Activated naive CD4-positive, alpha-beta T cell treated with anti-CD3 and anti-CD28 coated beads, Interleukin-2, amount 50 U/mL, for 24 hours (primary cell): ENCODE measurements around the gene FAM110D.

Experiments used
- H3K27ac Mint-ChIP-seq: one replicate; pipeline ENCODE4 v1.8.0; 2021; ENCODE audit warnings: mild to moderate bottlenecking, mixed read lengths
- H3K27me3 Mint-ChIP-seq: one replicate; pipeline ENCODE4 v1.8.0; 2021; ENCODE audit warnings: mixed read lengths
- H3K36me3 Mint-ChIP-seq: one replicate; pipeline ENCODE4 v1.8.0; 2021; ENCODE audit warnings: mixed read lengths
- H3K4me1 Mint-ChIP-seq: one replicate; pipeline ENCODE4 v1.8.0; 2021; ENCODE audit warnings: mixed read lengths
- H3K4me3 Mint-ChIP-seq: one replicate; pipeline ENCODE4 v1.8.0; 2021; ENCODE audit warnings: mild to moderate bottlenecking, mixed read lengths
- H3K9me3 Mint-ChIP-seq: one replicate; pipeline ENCODE4 v1.8.0; 2021; ENCODE audit warnings: mixed read lengths

Gene FAM110D

DNA sequence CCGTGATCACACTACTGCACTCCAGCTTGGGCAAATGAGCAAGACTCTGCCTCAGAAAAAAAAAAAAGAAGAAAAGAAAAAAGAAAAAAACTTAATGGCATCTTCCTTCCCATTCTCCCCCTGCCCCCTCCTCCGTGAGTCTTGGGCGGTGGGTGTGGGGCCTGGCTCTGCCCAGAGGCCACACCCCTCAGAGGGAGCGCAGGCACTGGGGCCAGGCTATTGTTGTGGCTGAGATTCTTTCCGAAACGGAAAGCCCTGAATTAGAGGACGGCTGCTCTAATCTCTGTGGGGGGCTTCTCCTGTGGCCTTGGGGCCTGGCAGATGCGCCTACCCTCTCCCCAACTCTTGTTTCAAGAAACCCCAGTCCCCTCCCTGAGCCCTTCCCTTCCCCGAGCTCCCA lies 4.1 kb upstream of the FAM110D start:
- H3K27ac Mint-ChIP-seq = no peak overlapping the region
- no peaks in the 10 kb centered on the region for H3K36me3 Mint-ChIP-seq
- no peaks in the 10 kb centered on the region for H3K9me3 Mint-ChIP-seq
- H3K4me3 Mint-ChIP-seq = no peak overlapping the region
- peaks cover 6% of the 10 kb centered on the region for H3K27me3 Mint-ChIP-seq
- H3K4me1 Mint-ChIP-seq = peaks cover 4% of the 10 kb centered on the region

DNA sequence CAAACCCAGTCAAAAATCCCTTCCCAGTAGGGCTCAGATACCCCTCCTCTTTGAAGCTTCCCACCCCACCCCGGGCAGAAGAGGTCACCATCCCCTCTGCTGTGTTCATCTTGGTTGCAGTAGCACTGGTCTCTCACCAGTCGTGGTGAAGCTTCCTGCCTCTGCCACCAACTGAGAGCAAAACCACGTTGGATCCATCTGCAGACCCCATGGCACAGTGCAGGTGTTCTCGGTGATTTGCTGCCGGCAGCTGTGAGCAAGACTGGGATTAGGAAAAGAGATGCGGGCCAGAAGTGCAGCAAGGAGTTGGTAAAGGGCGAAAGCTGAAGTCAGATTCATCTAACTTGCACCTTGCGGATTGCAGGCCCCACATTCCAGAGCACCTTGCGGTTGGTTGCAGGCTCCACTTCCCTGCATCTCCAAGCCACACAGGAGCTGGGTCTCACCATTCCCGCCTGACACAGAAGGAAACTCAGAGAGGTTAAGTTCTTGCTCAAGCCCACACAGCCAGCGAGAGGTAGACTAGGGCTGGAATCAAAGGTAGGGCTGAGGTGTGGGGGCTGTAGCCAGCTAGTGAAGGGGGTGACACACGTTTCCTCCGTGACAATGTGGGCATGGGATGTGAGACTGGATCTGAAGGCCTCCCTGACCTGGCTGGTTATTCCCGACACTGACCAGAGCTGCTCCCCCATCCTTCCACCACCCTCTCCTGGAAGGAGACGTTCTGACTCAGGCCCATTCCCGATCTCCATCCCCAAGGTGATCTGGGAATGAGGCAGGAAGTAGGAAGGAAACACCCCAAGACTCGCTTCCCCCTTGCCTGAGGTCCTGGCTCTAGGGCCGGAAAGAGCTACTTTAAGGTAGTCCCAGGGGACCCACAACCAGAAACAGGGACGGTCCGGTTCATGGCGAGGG lies 3.3 kb upstream of the FAM110D start:
- Mint-ChIP-seq H3K4me3 (no peak overlapping the region), H3K27me3 (peaks cover 6% of the 10 kb centered on the region), H3K36me3 (no peaks in the 10 kb centered on the region)

DNA sequence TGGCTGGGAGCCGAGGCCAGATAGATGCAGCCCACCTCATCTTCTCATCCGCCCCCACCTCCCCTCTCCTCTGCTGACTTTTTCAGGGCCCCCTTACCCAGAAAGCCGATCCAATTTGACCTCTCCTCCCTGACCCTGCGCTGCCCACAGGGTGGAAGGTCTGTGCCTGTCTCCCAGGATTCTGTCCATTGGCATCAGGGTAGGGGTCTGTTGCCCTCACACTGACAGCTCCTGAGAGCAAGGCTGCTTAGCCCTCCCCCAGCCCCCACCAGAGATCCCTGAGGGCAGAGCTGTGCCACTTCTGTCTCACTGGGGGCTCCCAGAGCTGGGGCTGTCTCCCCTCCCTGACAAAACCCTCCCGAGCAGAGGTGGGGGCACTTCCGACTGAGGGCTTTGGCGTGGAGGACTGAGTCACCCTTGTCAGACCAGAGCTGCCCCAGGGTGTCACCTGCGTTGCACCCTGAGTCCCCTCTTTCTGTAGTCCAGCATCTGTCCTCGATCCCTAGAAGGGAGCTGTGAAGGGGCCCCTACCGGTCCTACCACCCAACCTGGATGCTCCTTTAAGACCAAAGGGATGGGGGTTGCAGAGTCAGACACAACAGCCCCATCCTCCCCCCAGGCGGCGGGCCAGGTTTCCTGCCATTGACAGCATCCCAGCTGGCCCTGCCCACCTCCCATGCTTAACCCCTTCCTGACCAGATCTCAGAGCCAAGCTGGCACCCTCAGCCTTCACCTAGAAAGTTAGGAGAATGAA lies 2.4 kb upstream of the FAM110D start:
- Mint-ChIP-seq H3K4me1 (peaks cover 4% of the 10 kb centered on the region), H3K9me3 (no peaks in the 10 kb centered on the region), H3K4me3 (peak overlapping the region; percentile 30), H3K36me3 (no peaks in the 10 kb centered on the region), H3K27ac (no peak overlapping the region), H3K27me3 (peaks cover 6% of the 10 kb centered on the region)

More for the DNA sequence above, 3.3 kb upstream of the FAM110D start:
- H3K27ac Mint-ChIP-seq = no peak overlapping the region
- no peaks in the 10 kb centered on the region for H3K9me3 Mint-ChIP-seq
- peaks cover 4% of the 10 kb centered on the region for H3K4me1 Mint-ChIP-seq

DNA sequence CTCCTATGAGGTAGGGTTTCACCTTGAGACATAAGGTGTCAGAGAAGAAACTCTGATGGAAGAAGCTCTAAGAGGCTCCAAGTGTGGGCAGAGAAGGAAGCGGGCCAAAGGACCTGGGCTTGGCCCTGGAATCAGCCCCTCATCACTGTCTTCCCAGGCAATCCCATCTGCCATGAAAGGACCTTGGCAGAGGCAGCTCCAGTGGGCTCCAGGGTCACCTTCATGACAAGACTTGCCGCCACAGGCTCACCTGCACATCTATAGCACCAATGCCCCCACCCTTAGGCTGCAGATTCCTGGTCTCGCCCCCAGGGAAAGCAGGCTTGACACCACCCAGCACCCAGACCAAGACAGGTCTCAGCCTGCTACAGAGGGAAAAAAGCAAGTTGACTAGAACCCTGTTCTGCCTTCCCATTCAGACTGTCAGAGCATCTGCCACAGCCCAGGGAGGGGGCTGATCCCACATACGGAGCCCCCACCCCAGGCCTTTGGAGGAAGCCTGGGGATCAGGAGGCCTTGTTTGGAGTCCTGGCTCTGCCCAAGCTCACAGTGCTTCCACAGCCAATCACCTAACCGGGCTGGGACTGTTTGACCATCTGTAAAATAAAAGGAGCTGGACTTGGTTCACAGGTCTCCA lies 490 bp upstream of the FAM110D start:
- H3K27ac Mint-ChIP-seq = no peak overlapping the region
- H3K9me3 Mint-ChIP-seq = no peaks in the 10 kb centered on the region
- H3K4me3 Mint-ChIP-seq = no peak overlapping the region
- H3K27me3 Mint-ChIP-seq = peaks cover 11% of the 10 kb centered on the region
- H3K36me3 Mint-ChIP-seq = no peaks in the 10 kb centered on the region
- peaks cover 8% of the 10 kb centered on the region for H3K4me1 Mint-ChIP-seq

DNA sequence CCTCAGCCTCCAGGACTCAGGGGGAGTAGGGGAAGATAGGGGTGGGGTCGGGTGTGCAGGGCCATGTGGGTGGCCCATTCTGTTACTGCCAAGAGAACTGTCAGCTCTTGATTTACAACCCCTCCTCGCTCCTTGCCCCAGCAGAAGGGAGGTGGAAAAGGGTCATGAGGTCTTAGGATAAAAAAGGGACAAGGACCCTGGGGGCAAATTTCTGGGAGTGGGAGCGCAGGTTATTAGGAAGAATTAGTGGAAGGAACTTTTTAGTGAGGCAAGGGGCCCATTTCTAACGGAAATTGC lies 812 bp downstream of the FAM110D start:
- H3K9me3 Mint-ChIP-seq = no peaks in the 10 kb centered on the region
- no peak overlapping the region for H3K27ac Mint-ChIP-seq
- H3K4me1 Mint-ChIP-seq = peaks cover 8% of the 10 kb centered on the region
- H3K36me3 Mint-ChIP-seq = no peaks in the 10 kb centered on the region
- H3K4me3 Mint-ChIP-seq = no peak overlapping the region
- H3K27me3 Mint-ChIP-seq = peaks cover 12% of the 10 kb centered on the region

DNA sequence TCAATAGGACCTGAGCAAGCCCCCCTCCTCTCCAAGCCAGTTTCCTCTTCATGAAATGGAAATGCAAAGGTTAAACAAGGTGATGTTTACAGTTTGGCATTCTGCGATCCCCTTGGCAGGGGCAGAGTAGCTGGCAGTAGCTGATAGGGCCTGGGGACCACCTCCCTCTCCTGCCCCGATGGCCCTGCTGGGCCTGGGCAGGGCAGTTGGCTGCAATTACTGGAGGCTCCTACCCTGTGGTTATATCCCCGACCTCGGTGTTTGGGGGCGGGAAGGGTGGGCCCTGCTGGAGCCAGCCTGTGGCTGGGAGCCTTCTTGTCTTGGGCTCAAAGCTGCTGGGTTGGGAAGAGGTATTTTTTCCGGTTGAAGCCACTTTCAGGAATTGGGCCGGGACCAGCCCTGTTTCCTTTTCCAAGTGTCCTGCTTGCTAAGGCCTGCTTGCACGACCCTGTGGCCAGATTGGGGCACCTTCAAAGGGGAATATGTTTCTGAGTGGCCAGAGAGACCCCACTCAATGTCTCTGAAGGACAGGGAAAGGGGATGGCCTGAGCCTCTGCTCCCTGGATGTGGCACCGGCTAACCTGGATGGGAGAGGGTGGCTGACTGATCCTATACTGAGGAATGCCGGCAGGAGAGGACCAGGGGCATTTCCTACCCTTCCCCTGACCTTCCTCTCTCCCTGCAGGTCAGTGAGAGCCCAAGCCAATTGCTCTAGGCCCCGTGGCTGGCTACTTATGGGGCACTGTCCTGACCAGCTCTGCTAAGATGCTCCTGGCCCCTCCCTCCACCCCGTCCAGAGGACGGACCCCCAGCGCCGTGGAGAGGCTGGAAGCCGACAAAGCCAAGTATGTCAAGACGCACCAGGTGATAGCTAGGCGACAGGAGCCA lies 1.9 kb downstream of the FAM110D start:
- Mint-ChIP-seq H3K9me3 (no peaks in the 10 kb centered on the region), H3K4me1 (peaks cover 8% of the 10 kb centered on the region), H3K27ac (no peak overlapping the region), H3K4me3 (peak overlapping the region; percentile 36), H3K27me3 (peaks cover 12% of the 10 kb centered on the region), H3K36me3 (no peaks in the 10 kb centered on the region)

DNA sequence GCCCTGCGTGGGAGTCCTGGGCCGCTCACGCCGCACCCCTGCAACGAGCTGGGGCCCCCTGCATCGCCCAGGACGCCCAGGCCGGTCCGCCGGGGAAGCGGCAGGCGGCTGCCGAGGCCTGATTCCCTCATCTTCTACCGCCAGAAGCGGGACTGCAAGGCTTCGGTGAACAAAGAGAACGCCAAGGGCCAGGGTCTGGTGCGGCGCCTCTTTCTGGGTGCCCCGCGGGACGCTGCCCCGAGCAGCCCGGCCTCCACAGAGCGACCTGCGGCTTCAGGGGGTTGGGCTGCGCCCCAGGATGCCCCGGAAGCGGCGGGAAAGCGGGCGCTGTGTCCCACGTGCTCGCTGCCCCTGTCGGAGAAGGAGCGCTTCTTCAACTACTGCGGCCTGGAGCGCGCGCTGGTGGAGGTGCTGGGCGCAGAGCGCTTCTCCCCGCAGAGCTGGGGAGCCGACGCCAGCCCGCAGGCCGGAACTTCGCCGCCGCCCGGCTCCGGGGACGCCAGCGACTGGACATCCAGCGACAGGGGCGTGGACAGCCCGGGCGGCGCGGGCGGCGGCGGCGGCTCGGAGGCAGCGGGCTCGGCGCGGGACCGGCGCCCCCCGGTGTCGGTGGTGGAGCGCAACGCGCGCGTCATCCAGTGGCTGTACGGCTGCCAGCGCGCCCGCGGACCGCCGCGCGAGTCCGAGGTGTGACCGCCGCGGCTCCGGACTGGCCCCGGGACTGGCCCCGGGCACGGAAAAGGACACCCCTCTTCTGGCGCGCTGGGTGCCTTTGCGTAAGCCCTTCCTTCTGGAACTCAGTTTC lies 2.7 kb downstream of the FAM110D start:
- peaks cover 12% of the 10 kb centered on the region for H3K27me3 Mint-ChIP-seq
- no peaks in the 10 kb centered on the region for H3K9me3 Mint-ChIP-seq
- H3K36me3 Mint-ChIP-seq = no peaks in the 10 kb centered on the region
- H3K4me3 Mint-ChIP-seq = peak overlapping the region; percentile 68
- peaks cover 7% of the 10 kb centered on the region for H3K4me1 Mint-ChIP-seq
- H3K27ac Mint-ChIP-seq = no peak overlapping the region

DNA sequence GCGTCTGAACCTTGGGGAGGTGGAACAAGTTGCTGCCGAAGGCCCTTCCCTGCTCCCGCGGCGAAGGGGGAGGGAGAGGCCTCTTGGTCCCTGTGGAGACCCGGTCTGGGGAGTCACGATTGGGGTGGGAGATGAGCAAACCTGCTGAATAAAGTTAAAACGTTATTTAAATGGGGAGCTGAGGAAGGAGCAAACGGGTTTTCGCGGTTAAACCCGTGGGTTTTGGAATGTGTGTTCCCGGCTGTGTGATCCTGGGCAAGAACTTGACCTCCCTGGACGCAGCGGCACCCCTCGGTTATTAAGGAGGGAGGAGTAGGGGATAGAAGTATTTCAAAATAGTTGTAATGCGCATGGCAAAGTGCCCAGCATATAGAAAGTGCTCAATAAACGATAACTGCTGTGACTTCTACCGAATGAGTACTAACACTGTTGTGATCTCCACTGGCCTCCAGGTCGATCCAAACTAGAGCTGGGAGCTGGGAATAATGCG lies 3.4 kb downstream of the FAM110D start:
- H3K4me1 Mint-ChIP-seq = peaks cover 5% of the 10 kb centered on the region
- H3K27ac Mint-ChIP-seq = no peak overlapping the region
- H3K36me3 Mint-ChIP-seq = no peaks in the 10 kb centered on the region
- no peaks in the 10 kb centered on the region for H3K9me3 Mint-ChIP-seq
- H3K4me3 Mint-ChIP-seq = peak overlapping the region; percentile 68
- peaks cover 12% of the 10 kb centered on the region for H3K27me3 Mint-ChIP-seq

DNA sequence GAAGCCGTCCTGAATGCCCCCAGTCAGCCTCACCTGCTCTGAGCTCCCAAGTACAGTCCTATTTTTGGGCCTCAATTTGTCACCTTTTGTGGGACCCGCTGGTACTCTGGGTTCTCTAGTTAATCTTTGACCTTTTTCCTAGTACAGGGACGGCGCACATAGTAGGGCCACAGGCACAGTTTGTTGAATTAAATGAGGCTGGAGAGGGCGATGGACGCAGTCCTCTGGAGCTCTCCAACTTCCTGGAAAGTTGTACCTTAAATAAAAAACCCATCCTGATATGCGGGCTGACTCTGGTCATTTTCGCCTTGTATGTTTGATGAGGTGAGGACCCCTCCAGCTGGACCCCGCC lies 4.8 kb downstream of the FAM110D start:
- Mint-ChIP-seq H3K36me3 (no peaks in the 10 kb centered on the region), H3K27me3 (peaks cover 9% of the 10 kb centered on the region), H3K9me3 (no peaks in the 10 kb centered on the region), H3K4me3 (peak overlapping the region; percentile 33), H3K27ac (no peak overlapping the region), H3K4me1 (peaks cover 5% of the 10 kb centered on the region)

DNA sequence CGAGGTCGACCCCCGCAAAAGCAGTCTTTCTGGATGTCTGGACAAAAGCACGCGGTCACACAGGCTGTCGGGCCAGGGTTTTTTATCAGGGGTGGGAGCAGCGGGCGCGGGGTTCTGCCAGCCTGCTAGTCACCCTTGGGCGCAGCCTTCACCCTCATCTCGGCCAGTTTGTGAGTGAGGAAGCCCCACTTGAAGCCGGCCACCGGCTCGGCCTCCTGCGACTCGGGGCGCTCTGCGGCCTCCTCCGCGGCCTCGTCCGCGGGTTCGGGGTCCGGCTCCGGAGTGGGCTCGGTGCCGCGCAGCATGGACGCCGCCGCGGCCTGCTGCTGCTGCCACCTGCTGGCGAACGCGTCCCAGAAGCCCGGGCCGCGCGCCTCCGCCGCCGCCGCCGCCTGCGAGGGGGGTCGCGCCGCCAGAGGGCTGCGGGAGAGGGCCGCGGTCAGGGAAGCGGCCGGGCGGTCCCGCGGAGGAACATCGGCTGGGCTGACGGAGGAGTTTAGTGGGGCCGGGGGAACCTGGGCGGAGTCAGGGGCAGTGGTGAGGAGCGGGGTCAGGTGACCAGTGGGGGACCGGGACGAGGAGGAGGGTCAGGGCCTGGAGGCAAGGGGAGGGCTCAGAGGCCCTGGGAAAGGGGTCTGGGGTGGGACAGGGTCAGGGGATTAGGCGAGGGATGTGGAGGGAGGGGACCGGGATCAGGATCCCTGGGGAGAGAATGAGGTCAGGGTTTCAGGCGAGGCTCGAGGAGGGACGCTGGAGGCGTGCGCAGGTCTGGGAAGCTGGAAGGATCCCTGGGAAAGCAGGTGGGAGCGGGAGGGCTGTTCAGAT lies 5.4 kb downstream of the FAM110D start:
- Mint-ChIP-seq H3K9me3 (no peaks in the 10 kb centered on the region), H3K36me3 (no peaks in the 10 kb centered on the region), H3K27me3 (peaks cover 9% of the 10 kb centered on the region), H3K4me1 (peaks cover 5% of the 10 kb centered on the region), H3K27ac (no peak overlapping the region), H3K4me3 (peak overlapping the region; percentile 52)

DNA sequence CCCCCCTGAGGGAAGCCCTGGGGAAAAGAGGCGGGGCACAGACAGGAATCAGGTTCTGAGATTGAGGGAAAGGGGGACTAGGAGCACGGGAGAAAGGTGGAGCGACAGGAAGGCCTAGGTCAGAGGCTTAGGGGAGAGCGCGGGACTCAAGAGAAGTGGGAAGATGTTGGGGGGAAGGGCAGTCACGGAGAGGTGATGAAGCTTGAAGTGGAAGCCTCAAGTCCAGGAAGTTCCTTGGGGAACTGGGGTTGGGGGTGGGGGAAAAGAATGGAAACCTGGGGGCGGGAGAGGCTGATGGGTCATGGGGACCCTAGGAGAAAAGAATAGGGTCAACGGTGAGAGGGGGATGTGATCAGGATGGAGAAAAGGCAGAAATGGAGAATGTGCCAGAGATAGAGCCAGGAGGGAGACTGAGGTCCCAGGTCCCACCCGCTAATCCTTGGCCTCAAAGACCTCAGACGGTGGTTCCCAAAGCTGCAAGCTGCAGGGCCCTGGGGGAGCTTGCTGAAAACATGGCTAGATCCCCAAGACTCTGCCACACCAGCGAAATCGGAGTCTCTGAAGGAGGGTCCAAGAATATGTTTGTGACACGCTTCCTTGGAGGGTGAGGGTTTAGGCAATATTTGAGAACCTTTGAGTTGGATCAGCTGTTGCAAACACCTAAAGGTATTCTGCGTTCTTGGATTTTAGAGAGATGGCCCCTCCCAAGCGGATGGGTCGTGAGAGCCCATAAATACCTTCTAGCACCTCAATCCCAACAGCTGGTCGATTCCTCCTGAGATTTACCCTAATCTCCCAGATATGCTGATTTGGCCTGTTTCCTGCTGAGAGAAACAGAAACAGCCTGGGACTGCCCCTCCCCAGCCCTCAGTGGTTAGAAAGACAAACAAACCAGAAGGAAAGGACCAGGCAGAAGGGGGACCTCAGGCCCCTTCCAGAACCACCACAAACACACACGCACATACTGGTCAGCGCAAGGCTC lies 6.3 kb downstream of the FAM110D start:
- Mint-ChIP-seq H3K4me3 (peak overlapping the region; percentile 52), H3K27me3 (peaks cover 6% of the 10 kb centered on the region), H3K4me1 (peaks cover 5% of the 10 kb centered on the region), H3K36me3 (peaks cover under 1% of the 10 kb centered on the region), H3K9me3 (no peaks in the 10 kb centered on the region), H3K27ac (no peak overlapping the region)

DNA sequence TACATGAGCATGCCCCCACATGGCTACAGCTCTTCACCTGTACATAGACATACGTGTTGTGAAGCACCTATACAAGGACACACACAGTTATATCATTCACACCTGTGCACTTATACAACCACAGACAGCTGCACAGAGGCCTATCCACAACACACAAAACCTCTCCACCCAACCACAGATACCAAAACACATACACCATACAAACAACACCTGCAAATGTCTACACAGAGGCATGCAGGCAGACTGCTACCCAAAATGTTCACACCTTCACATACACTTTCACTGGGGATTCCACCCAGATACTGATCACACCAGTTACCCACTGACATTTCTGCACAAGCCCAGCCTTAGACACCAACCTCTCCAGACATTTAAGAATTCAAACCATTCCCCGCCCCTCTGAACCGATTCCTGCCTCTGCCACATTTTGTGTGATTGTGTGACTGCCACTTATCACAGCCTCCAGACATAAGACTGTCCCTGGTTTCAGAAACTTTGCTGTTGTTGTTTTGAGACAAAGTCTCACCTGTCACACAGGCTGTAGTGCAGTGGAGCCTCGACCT lies 7.9 kb downstream of the FAM110D start:
- H3K4me3 Mint-ChIP-seq = no peak overlapping the region
- H3K27me3 Mint-ChIP-seq = peaks cover 6% of the 10 kb centered on the region
- no peaks in the 10 kb centered on the region for H3K9me3 Mint-ChIP-seq
- peaks cover 8% of the 10 kb centered on the region for H3K4me1 Mint-ChIP-seq
- peaks cover 5% of the 10 kb centered on the region for H3K36me3 Mint-ChIP-seq
- H3K27ac Mint-ChIP-seq = no peak overlapping the region
